H9 (cell line): ENCODE results near the gene BBOX1. TPM values are rescaled to one million over a fixed set of nuclear protein-coding genes. Genes with fewer than 3 reads are reported as not detected.

Experiments
- DNase-seq: peaks from one replicate; pipeline ENCODE4 v3.0.0-alpha.2; 2017
- H2AFZ ChIP-seq: one replicate; pipeline ENCODE4 v1.6.1; 2013; ENCODE audit warnings: mild to moderate bottlenecking, low read length, control low read depth, moderate library complexity
- H2AK5ac ChIP-seq: 2 replicates; pipeline ENCODE4 v1.6.1; 2013; ENCODE audit warnings: low read length, control low read depth, mixed read lengths; ENCODE audit not compliant: insufficient read length
- H2BK120ac ChIP-seq: one replicate; pipeline ENCODE4 v1.6.1; 2013; ENCODE audit warnings: low read depth, mild to moderate bottlenecking, low read length, control low read depth, inconsistent platforms; ENCODE audit not compliant: poor library complexity, severe bottlenecking
- H2BK12ac ChIP-seq: 2 replicates; pipeline ENCODE4 v1.6.1; 2013; ENCODE audit warnings: low read length, control low read depth, mixed read lengths, low read depth; ENCODE audit not compliant: insufficient read length
- H2BK15ac ChIP-seq: 2 replicates; pipeline ENCODE4 v1.6.1; 2013; ENCODE audit warnings: low read depth, low read length, control low read depth
- H2BK20ac ChIP-seq: one replicate; pipeline ENCODE4 v1.6.1; 2013; ENCODE audit warnings: low read depth, mild to moderate bottlenecking, low read length, control low read depth, inconsistent platforms; ENCODE audit not compliant: poor library complexity, severe bottlenecking
- H2BK5ac ChIP-seq: 2 replicates; pipeline ENCODE4 v1.6.1; 2013; ENCODE audit warnings: low read length, control low read depth, mixed read lengths; ENCODE audit not compliant: insufficient read length
- H3K14ac ChIP-seq: 2 replicates; pipeline ENCODE4 v1.6.1; 2013; ENCODE audit warnings: low read length, control low read depth; ENCODE audit not compliant: insufficient read depth
- H3K18ac ChIP-seq: 2 replicates; pipeline ENCODE4 v1.6.1; 2013; ENCODE audit warnings: low read depth, mild to moderate bottlenecking, mixed read lengths, low read length, control low read depth; ENCODE audit not compliant: insufficient read length
- H3K23ac ChIP-seq: 2 replicates; pipeline ENCODE4 v1.6.1; 2013; ENCODE audit warnings: low read length, control low read depth, mixed read lengths, low read depth; ENCODE audit not compliant: insufficient read length
- H3K23me2 ChIP-seq: 2 replicates; pipeline ENCODE4 v1.6.1; 2013; ENCODE audit warnings: low read depth, mild to moderate bottlenecking, mixed read lengths, low read length, control low read depth; ENCODE audit not compliant: insufficient read length, poor library complexity, severe bottlenecking
- H3K27ac ChIP-seq: 2 replicates; pipeline ENCODE4 v1.5.1; 2013; ENCODE audit warnings: low read length, control low read depth, mixed read lengths, low read depth; ENCODE audit not compliant: insufficient read length
- H3K27me3 ChIP-seq: 2 replicates; pipeline ENCODE4 v1.6.1; 2013; ENCODE audit warnings: low read length, control low read depth, inconsistent platforms; ENCODE audit not compliant: insufficient read depth
- H3K4ac ChIP-seq: 2 replicates; pipeline ENCODE4 v1.6.1; 2013; ENCODE audit warnings: low read depth, mild to moderate bottlenecking, control low read depth, inconsistent platforms, low read length, moderate library complexity
- H3K4me1 ChIP-seq: 2 replicates; pipeline ENCODE4 v1.6.1; 2013; ENCODE audit warnings: low read length, control low read depth, inconsistent platforms; ENCODE audit not compliant: insufficient read depth
- H3K4me2 ChIP-seq: 2 replicates; pipeline ENCODE4 v1.6.1; 2013; ENCODE audit warnings: low read length, control low read depth, mixed read lengths; ENCODE audit not compliant: insufficient read length, insufficient read depth
- H3K56ac ChIP-seq: 2 replicates; pipeline ENCODE4 v1.6.1; 2013; ENCODE audit warnings: low read depth, mild to moderate bottlenecking, mixed read lengths, low read length, control low read depth; ENCODE audit not compliant: insufficient read length
- H3K79me1 ChIP-seq: 2 replicates; pipeline ENCODE4 v1.6.1; 2013; ENCODE audit warnings: low read depth, mild to moderate bottlenecking, moderate library complexity, low read length, control low read depth, inconsistent platforms; ENCODE audit not compliant: insufficient read depth, poor library complexity, severe bottlenecking
- H3K79me2 ChIP-seq: 2 replicates; pipeline ENCODE4 v1.6.1; 2013; ENCODE audit warnings: low read length, control low read depth, inconsistent platforms; ENCODE audit not compliant: insufficient read depth
- H3K9ac ChIP-seq: 2 replicates; pipeline ENCODE4 v1.6.1; 2013; ENCODE audit warnings: low read length, control low read depth, mixed read lengths; ENCODE audit not compliant: insufficient read length; ENCODE audit errors: extremely low read depth
- H3K9me3 ChIP-seq: one replicate; pipeline ENCODE4 v1.6.1; 2013; ENCODE audit warnings: low read depth, low read length, inconsistent platforms; ENCODE audit not compliant: control insufficient read depth
- H3T11ph ChIP-seq: one replicate; pipeline ENCODE4 v1.6.1; 2013; ENCODE audit warnings: mild to moderate bottlenecking, low read length, control low read depth, inconsistent platforms
- H4K20me1 ChIP-seq: one replicate; pipeline ENCODE4 v1.6.1; 2013; ENCODE audit not compliant: control insufficient read depth, insufficient read length, insufficient read depth
- H4K5ac ChIP-seq: 2 replicates; pipeline ENCODE4 v1.6.1; 2013; ENCODE audit warnings: low read depth, mild to moderate bottlenecking, mixed read lengths, low read length, control low read depth; ENCODE audit not compliant: insufficient read length
- H4K8ac ChIP-seq: replicated peaks from 2 replicates; pipeline ENCODE4 v1.6.1; 2013; ENCODE audit warnings: low read length, control low read depth, mixed read lengths, low read depth; ENCODE audit not compliant: insufficient read length
- H4K91ac ChIP-seq: 2 replicates; pipeline ENCODE4 v1.6.1; 2013; ENCODE audit warnings: low read depth, mild to moderate bottlenecking, moderate library complexity, mixed read lengths, low read length, control low read depth; ENCODE audit not compliant: insufficient read length
- H3K27ac Mint-ChIP-seq, 3 experiments: 2 replicates in 2 of 3; 3 replicates in 1 of 3; pipeline ENCODE4 v1.8.0; 2020 to 2021; ENCODE audit warnings: mixed read lengths in 3 of 3, mild to moderate bottlenecking in 1 of 3, moderate library complexity in 1 of 3
- H3K27me3 Mint-ChIP-seq: 2 replicates; pipeline ENCODE4 v1.8.0; 2021; ENCODE audit warnings: low read depth, mild to moderate bottlenecking, moderate library complexity, mixed read lengths
- H3K36me3 Mint-ChIP-seq, 3 experiments: 2 replicates in 2 of 3; 3 replicates in 1 of 3; pipeline ENCODE4 v1.8.0; 2020 to 2021; ENCODE audit warnings: low read depth in 3 of 3, mixed read lengths in 3 of 3; ENCODE audit not compliant: insufficient read depth in 1 of 3
- H3K4me1 Mint-ChIP-seq, 2 experiments: 2 replicates each; pipeline ENCODE4 v1.8.0; 2020; ENCODE audit warnings: mixed read lengths in 2 of 2
- H3K4me3 Mint-ChIP-seq, 2 experiments: 2 replicates in 1 of 2; 3 replicates in 1 of 2; pipeline ENCODE4 v1.8.0; 2020 to 2021; ENCODE audit warnings: mild to moderate bottlenecking in 2 of 2, mixed read lengths in 2 of 2, moderate library complexity in 1 of 2
- H3K9me3 Mint-ChIP-seq, 2 experiments: 2 replicates in 1 of 2; 3 replicates in 1 of 2; pipeline ENCODE4 v1.8.0; 2020; ENCODE audit warnings: mild to moderate bottlenecking in 2 of 2, mixed read lengths in 2 of 2, moderate library complexity in 1 of 2
- WGBS: extraction: QIAGEN DNeasy Blood & Tissue Kit; methylation state at CpG from one replicate; pipeline ENCODE4 v1.1.7; 2013; ENCODE audit warnings: missing lambda C conversion rate, low lambda C conversion rate, mixed read lengths; ENCODE audit not compliant: insufficient read length; ENCODE audit errors: extremely low coverage; 5-methylcytosine and 5-hydroxymethylcytosine counted together
- total RNA-seq: library from RNA; stranded (reverse); gene quantifications from 2 replicates; pipeline ENCODE4 v1.2.1, GENCODE V29; 2021
- TF ChIP-seq, protein P1 (sequence below): fragments of 200-600 bp; sonication (generic); conservative IDR thresholded peaks from 3 replicates; pipeline ENCODE4 v1.8.0; 2021; ENCODE audit warnings: antibody characterized with exemption, mild to moderate bottlenecking

Gene BBOX1
- total RNA-seq, 1 experiment from 2014 or later, result not detected

DNA sequence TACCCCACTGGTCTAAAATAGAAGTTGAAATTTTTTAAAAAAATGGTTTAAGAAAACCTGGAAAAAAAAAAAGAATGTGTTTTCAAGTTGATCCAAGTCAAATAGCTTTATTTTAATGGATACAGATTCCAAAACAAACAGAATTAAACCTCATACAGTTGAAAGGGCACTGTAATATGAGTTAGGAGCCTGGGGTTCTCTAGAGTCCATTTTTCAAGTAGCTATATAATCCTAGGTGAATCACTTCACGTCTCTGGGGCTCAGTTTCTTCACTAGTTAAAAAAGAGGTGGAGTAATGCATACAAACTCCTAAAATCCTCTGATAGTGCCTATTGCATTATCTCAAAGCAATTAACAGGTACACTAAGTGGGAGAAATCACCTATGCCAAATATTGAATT, 132.9 kb downstream of the BBOX1 start:
- H2AK5ac ChIP-seq, result no peak overlapping the region
- H3K27me3 ChIP-seq, result no peaks in the 10 kb centered on the region
- no peak overlapping the region for H2BK15ac ChIP-seq
- H4K5ac ChIP-seq, result no peak overlapping the region
- H3K23me2 ChIP-seq, result no peaks in the 10 kb centered on the region
- no peak overlapping the region for H3K4me2 ChIP-seq
- H4K8ac ChIP-seq, result no peak overlapping the region
- H3K18ac ChIP-seq, result no peak overlapping the region
- no peak overlapping the region for H2AFZ ChIP-seq
- no peak overlapping the region for H2BK12ac ChIP-seq
- no peak overlapping the region for H2BK20ac ChIP-seq
- WGBS, result no CpG with 5 or more reads among the region's 1 CpG
- H2BK5ac ChIP-seq, result no peak overlapping the region
- H3K27me3 Mint-ChIP-seq, result no peaks in the 10 kb centered on the region
- H3K4me1 ChIP-seq, result no peaks in the 10 kb centered on the region
- H3K27ac Mint-ChIP-seq, result no peak overlapping the region
- no peak overlapping the region for H3K9ac ChIP-seq
- no peaks in the 10 kb centered on the region for H3K79me1 ChIP-seq
- H3K36me3 Mint-ChIP-seq, result peaks cover 0 to 2% (median 0%) of the 10 kb centered on the region in 3 experiments; a peak in 1 of 7 replicates
- DNase-seq, result no peak
- no peaks in the 10 kb centered on the region for H3K9me3 ChIP-seq
- no peaks in the 10 kb centered on the region; a peak in 1 of 5 replicates for H3K9me3 Mint-ChIP-seq
- no peaks in the 10 kb centered on the region for H3K79me2 ChIP-seq
- no peaks in the 10 kb centered on the region for H4K20me1 ChIP-seq
- TF ChIP-seq, protein P1, sequence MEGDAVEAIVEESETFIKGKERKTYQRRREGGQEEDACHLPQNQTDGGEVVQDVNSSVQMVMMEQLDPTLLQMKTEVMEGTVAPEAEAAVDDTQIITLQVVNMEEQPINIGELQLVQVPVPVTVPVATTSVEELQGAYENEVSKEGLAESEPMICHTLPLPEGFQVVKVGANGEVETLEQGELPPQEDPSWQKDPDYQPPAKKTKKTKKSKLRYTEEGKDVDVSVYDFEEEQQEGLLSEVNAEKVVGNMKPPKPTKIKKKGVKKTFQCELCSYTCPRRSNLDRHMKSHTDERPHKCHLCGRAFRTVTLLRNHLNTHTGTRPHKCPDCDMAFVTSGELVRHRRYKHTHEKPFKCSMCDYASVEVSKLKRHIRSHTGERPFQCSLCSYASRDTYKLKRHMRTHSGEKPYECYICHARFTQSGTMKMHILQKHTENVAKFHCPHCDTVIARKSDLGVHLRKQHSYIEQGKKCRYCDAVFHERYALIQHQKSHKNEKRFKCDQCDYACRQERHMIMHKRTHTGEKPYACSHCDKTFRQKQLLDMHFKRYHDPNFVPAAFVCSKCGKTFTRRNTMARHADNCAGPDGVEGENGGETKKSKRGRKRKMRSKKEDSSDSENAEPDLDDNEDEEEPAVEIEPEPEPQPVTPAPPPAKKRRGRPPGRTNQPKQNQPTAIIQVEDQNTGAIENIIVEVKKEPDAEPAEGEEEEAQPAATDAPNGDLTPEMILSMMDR, result no peak
- no peak overlapping the region for H4K91ac ChIP-seq
- H3T11ph ChIP-seq, result no peak overlapping the region
- H3K56ac ChIP-seq, result no peak overlapping the region
- H3K23ac ChIP-seq, result no peak overlapping the region
- no peaks in the 10 kb centered on the region for H3K4me1 Mint-ChIP-seq
- H3K4me3 Mint-ChIP-seq, result no peak overlapping the region
- H3K27ac ChIP-seq, result no peak overlapping the region
- H3K14ac ChIP-seq, result no peak overlapping the region
- no peak overlapping the region for H2BK120ac ChIP-seq
- H3K4ac ChIP-seq, result no peak overlapping the region
